HEK293 (cell line): ENCODE results near the gene GPX4.

Experiments
- CTCF ChIP-seq: fragments of 450-650 bp; formaldehyde crosslinking; IDR thresholded peaks from 2 replicates; pipeline ENCODE4 v1.5.1; 2016; ENCODE audit warnings: missing biosample characterization, missing genetic modification characterization
- INSM2 ChIP-seq: fragments of 450-650 bp; formaldehyde crosslinking; IDR thresholded peaks from 2 replicates; pipeline ENCODE4 v1.5.1; 2016; ENCODE audit warnings: missing biosample characterization, missing genetic modification characterization
- PBX3 ChIP-seq: sonication (generic); formaldehyde crosslinking; IDR thresholded peaks from 2 replicates; pipeline ENCODE4 v1.8.1; 2022; ENCODE audit warnings: mild to moderate bottlenecking, moderate library complexity, missing genetic modification reagents
- PRDM10 ChIP-seq: fragments of 450-650 bp; formaldehyde crosslinking; IDR thresholded peaks from 2 replicates; pipeline ENCODE4 v1.5.1; 2016; ENCODE audit warnings: missing biosample characterization, missing genetic modification characterization
- SP3 ChIP-seq: fragments of 450-650 bp; formaldehyde crosslinking; IDR thresholded peaks from 2 replicates; pipeline ENCODE4 v1.5.1; 2016; ENCODE audit warnings: missing biosample characterization, missing genetic modification characterization
- ZBTB26 ChIP-seq: fragments of 450-650 bp; formaldehyde crosslinking; optimal IDR thresholded peaks from 2 replicates; pipeline ENCODE3; 2016; ENCODE audit warnings: missing biosample characterization, mild to moderate bottlenecking, missing genetic modification characterization
- ZNF184 ChIP-seq: fragments of 450-650 bp; IDR thresholded peaks from 2 replicates; pipeline ENCODE4 v1.5.1; 2018; ENCODE audit warnings: missing biosample characterization, mild to moderate bottlenecking, missing genetic modification characterization
- ZNF302 ChIP-seq: fragments of 450-650 bp; formaldehyde crosslinking; IDR thresholded peaks from 2 replicates; pipeline ENCODE4 v1.5.1; 2016; ENCODE audit warnings: missing biosample characterization, missing genetic modification characterization, low read depth
- ZNF324 ChIP-seq: fragments of 450-650 bp; formaldehyde crosslinking; IDR thresholded peaks from 2 replicates; pipeline ENCODE4 v1.5.1; 2016; ENCODE audit warnings: missing biosample characterization, missing genetic modification characterization
- ZNF473 ChIP-seq: fragments of 450-650 bp; formaldehyde crosslinking; IDR thresholded peaks from 2 replicates; pipeline ENCODE4 v1.5.1; 2017; ENCODE audit warnings: missing biosample characterization, missing genetic modification characterization
- ZNF510 ChIP-seq: fragments of 450-650 bp; formaldehyde crosslinking; IDR thresholded peaks from 2 replicates; pipeline ENCODE4 v1.5.1; 2018; ENCODE audit warnings: mild to moderate bottlenecking, missing genetic modification characterization, missing biosample characterization; ENCODE audit not compliant: insufficient replicate concordance
- ZNF549 ChIP-seq: fragments of 450-650 bp; IDR thresholded peaks from 2 replicates; pipeline ENCODE4 v1.5.1; 2018; ENCODE audit warnings: missing biosample characterization, missing genetic modification characterization, mild to moderate bottlenecking, inconsistent platforms, moderate library complexity
- ZNF580 ChIP-seq: fragments of 450-650 bp; formaldehyde crosslinking; IDR thresholded peaks from 2 replicates; pipeline ENCODE4 v1.5.1; 2016; ENCODE audit warnings: missing biosample characterization, missing genetic modification characterization

- TF ChIP-seq ZNF324 (tag by site-specific recombination): no peak
- no peak for TF ChIP-seq CTCF
- TF ChIP-seq ZNF184 (tag by site-specific recombination): no peak
- TF ChIP-seq ZBTB26: no peak
- TF ChIP-seq ZNF510 (tag by site-specific recombination): no peak
- TF ChIP-seq PBX3 (CRISPR knock-in tag): no peak
- no peak for TF ChIP-seq ZNF473 (tag by site-specific recombination)
- no peak for TF ChIP-seq PRDM10 (tag by site-specific recombination)
- TF ChIP-seq SP3: no peak
- TF ChIP-seq ZNF580 (tag by site-specific recombination): no peak
- no peak for TF ChIP-seq INSM2 (tag by site-specific recombination)
- no peak for TF ChIP-seq ZNF302 (tag by site-specific recombination)
- TF ChIP-seq ZNF549 (tag by site-specific recombination): no peak
Measured at GRCh38 chr19:1153891-1154730, 50.3 kb downstream of the GPX4 start.
